ENCODE measurements around the gene TSHZ2. TPM values are rescaled to one million over a fixed set of nuclear protein-coding genes. Genes with fewer than 3 reads are reported as not detected.

Gene TSHZ2
- total RNA-seq, 6 experiments from 2014 or later = not detected

DNA sequence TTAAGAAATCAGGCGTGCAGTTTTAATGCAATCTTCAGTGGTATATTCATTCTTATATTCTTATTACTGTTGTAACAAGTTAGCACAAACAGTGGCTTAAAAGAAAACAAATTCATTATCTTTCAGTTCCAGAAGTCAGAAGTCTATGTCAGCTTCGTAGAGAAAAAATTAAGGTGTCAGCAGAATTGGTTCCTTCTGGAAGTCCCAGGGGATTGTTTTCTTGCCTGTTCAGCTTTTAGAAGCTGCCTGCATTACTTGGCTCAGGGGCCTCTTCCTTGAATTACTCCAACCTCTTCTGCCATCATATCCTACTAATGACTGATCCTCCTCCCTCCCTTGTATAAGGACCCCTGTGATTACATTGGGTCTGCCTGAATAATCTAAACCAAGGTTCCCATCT lies 377.6 kb downstream of the TSHZ2 start:
- Mint-ChIP-seq H3K9me3 (peaks cover 38% of the 10 kb centered on the region), H3K4me1 (ENCODE audit: low read depth) (no peaks in the 10 kb centered on the region), H3K27me3 (ENCODE audit: insufficient read depth) (peaks cover 1% of the 10 kb centered on the region; the same call in 1 of the 2 replicates), H3K4me3 (no peak overlapping the region), H3K27ac (no peak overlapping the region), H3K36me3 (ENCODE audit: low read depth) (no peaks in the 10 kb centered on the region)
- TF ChIP-seq, protein P1, sequence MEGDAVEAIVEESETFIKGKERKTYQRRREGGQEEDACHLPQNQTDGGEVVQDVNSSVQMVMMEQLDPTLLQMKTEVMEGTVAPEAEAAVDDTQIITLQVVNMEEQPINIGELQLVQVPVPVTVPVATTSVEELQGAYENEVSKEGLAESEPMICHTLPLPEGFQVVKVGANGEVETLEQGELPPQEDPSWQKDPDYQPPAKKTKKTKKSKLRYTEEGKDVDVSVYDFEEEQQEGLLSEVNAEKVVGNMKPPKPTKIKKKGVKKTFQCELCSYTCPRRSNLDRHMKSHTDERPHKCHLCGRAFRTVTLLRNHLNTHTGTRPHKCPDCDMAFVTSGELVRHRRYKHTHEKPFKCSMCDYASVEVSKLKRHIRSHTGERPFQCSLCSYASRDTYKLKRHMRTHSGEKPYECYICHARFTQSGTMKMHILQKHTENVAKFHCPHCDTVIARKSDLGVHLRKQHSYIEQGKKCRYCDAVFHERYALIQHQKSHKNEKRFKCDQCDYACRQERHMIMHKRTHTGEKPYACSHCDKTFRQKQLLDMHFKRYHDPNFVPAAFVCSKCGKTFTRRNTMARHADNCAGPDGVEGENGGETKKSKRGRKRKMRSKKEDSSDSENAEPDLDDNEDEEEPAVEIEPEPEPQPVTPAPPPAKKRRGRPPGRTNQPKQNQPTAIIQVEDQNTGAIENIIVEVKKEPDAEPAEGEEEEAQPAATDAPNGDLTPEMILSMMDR (IDR thresholded peaks at IDR 0.05) = no peak
- DNase-seq = no peak

DNA sequence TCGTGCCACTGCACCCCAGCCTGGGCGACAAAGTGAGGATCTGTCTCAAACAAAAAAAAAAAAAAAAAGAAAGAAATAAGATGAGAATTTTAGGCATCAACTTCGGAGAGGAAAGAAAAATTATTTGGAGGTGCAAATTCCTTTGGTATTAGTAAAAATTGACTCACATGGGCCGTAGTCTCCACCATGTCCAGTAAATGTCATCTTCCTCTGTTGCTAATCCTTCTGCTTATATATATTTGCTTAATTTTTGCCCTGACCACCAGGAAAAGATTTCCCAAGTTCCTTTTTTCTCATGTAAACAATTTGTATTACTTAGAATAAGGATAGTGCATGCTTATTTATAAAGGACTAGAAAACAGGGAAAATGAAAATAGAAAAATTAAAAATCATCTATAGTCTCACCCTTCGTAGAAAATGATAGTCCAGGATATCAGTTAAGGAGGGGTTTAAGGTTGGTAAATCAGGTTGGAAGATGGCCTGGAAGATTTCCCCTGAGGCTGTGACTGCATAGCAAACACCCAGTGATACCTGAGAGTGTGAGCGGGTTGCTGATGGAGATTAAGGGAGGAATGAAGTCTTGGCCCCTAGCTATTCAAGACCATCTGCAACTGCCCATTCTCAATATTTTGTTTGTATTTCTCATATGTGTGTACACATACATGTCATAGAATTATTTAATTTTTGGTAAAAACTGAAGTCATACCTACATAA lies 380.7 kb downstream of the TSHZ2 start:
- Mint-ChIP-seq H3K36me3 (ENCODE audit: low read depth) (peaks cover 4% of the 10 kb centered on the region; the same call in 1 of the 2 replicates), H3K9me3 (peaks cover 28% of the 10 kb centered on the region), H3K4me3 (no peak overlapping the region), H3K27me3 (ENCODE audit: insufficient read depth) (no peaks in the 10 kb centered on the region), H3K27ac (no peak overlapping the region), H3K4me1 (ENCODE audit: low read depth) (no peaks in the 10 kb centered on the region)
- DNase-seq = no peak
- TF ChIP-seq, protein P1 (IDR thresholded peaks at IDR 0.05) = no peak

DNA sequence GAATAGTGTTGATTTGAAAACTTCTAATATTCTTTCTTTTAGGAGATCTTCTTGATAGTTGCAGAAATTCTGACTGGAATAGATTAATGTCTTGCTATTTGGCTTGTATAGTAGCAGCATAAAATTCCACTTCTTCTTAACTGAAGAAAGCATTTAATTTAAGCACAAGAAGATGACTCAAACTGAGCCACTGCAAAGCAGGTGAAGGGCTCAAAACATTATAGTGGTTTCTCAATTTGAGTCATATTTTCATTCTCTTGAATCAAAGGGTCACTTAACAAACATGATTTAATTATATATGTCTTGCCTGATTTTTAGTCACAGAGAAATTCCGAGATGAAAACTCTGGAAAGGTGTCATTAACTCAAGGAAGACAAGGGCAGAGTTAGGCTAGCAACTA lies 382.2 kb downstream of the TSHZ2 start:
- no peaks in the 10 kb centered on the region for H3K27me3 Mint-ChIP-seq (ENCODE audit: insufficient read depth)
- no peak overlapping the region for H3K27ac Mint-ChIP-seq
- H3K36me3 Mint-ChIP-seq (ENCODE audit: low read depth) = peaks cover 4% of the 10 kb centered on the region; the same call in 1 of the 2 replicates
- H3K4me1 Mint-ChIP-seq (ENCODE audit: low read depth) = no peaks in the 10 kb centered on the region
- TF ChIP-seq, protein P1 (IDR thresholded peaks at IDR 0.05) = no peak
- DNase-seq = no peak
- H3K4me3 Mint-ChIP-seq = no peak overlapping the region
- H3K9me3 Mint-ChIP-seq = peaks cover 19% of the 10 kb centered on the region

DNA sequence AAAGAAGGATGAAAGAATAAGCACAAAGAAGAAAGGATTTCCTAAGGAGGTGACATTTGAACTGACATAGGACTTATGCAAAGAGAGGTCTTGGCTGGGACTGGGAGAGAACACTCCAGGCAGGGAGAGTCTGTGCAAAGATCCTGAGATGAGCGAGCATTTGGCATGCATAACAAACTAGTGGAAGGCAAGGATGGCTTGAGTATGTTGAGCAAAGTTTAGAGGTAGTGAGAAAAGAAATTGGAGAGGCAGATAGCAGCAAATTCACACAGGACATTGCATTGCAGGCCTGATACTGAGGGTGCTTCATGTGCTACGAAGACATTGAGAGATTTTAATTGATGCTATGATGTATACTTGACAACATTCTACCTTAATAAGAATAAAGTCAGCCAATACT lies 383.6 kb downstream of the TSHZ2 start:
- peaks cover 19% of the 10 kb centered on the region for H3K9me3 Mint-ChIP-seq
- no peaks in the 10 kb centered on the region for H3K4me1 Mint-ChIP-seq (ENCODE audit: low read depth)
- no peaks in the 10 kb centered on the region for H3K27me3 Mint-ChIP-seq (ENCODE audit: insufficient read depth)
- no peak for DNase-seq
- peaks cover 4% of the 10 kb centered on the region; the same call in 1 of the 2 replicates for H3K36me3 Mint-ChIP-seq (ENCODE audit: low read depth)
- no peak overlapping the region for H3K4me3 Mint-ChIP-seq
- no peak overlapping the region for H3K27ac Mint-ChIP-seq
- TF ChIP-seq, protein P1 (IDR thresholded peaks at IDR 0.05) = no peak

DNA sequence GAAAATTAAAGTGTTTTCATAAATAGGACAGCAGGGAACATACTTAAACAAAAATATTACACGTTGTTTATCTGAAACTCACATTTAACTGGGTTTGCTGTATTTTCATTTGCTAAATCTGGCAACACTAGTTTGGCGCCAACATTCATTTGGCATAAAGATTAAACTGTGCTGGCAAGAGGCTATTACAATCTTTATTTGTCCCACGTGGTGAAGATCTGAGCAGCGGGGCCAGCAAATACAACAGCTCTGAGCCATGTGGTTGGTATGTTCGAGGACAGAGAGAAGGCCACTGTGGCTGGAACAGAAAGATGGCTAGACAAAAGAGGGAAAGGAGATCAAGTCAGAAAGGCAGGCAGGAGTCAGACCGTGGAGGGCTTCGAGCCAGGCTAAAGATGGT lies 387.3 kb downstream of the TSHZ2 start:
- no peaks in the 10 kb centered on the region; the same call in 1 of the 2 replicates for H3K27me3 Mint-ChIP-seq (ENCODE audit: insufficient read depth)
- no peak for DNase-seq
- H3K9me3 Mint-ChIP-seq = peaks cover 32% of the 10 kb centered on the region
- no peaks in the 10 kb centered on the region for H3K4me1 Mint-ChIP-seq (ENCODE audit: low read depth)
- no peak overlapping the region for H3K27ac Mint-ChIP-seq
- TF ChIP-seq, protein P1 (IDR thresholded peaks at IDR 0.05) = no peak
- peaks cover 4% of the 10 kb centered on the region; the same call in 1 of the 2 replicates for H3K36me3 Mint-ChIP-seq (ENCODE audit: low read depth)
- no peak overlapping the region for H3K4me3 Mint-ChIP-seq
